Stimulated activated CD8-positive, alpha-beta memory T cell treated with anti-CD3 and anti-CD28 coated beads, Interleukin-15, amount 100 ng/mL, for 48 hours (primary cell): ENCODE measurements around the gene ETNK2.
"Not testable (repeated sequence)": the region's sequence is repeated elsewhere in the genome, so short reads cannot be mapped to it uniquely, and the experiment has no call there.

Experiments
- DNase-seq, 2 donors: peaks; one replicate each; pipeline ENCODE4 v3.0.0-alpha.2; 2020; ENCODE audit warnings: low read depth in 2 of 2

ETNK2 gene

DNA sequence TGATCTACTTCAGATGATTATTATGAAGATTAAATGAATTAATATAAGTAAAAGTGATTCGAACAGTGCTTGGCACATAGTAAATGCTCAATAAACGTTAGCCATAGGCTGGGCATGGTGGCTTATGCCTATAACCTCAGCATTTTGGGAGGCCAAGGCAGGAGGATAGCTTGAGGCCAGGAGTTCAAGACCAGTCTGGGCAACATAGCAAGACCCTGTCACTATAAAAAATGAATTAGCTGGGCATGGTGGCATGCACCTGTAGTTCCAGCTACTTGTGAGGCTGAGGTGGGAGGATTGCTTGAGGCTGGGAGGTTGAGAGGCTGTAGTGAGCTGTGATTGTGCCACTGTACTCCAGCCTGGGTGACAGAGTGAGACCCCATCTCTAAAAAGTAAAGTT is 52.1 kb downstream of the ETNK2 start:
- not testable (repeated sequence) for DNase-seq

DNA sequence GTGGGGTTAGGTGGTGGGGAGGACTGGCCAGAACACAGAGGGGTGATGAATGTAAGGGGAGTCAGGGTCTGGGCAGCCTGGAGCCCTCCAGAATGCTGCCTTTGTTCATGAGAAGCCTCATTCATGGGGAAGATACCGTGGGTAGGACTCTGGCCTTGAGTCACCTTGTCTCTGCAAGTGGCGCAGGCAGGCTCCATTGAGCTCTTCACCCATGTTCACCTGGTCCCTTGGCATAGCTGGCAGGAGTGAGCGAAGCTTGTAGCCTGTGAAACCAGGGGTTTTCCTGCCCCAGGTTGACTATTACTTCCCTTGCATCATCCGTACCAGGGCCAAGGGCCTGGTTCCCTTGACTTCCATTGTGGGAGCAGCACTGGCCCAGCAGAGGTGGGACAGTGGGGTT is 53.2 kb downstream of the ETNK2 start:
- no peak for DNase-seq

DNA sequence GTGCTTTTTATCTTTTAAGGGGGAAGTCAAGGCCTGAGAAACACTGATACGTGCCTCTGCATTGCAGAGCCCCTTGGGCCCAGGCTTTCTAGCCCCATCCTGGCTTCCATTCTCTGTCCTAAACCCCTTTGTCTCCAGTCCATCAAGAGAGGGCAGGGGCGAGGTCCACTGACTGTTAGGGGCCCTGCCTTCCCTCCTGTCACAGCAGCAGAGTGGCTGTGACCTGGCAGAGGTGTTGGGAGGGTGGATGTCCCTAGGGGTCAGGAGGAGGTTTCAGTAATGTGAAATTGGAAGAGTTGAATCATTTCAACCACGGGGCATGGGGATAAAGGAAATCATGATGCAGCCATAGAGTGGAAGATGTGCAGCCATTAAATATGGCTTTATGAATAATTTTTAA is 54.9 kb downstream of the ETNK2 start:
- no peak for DNase-seq

DNA sequence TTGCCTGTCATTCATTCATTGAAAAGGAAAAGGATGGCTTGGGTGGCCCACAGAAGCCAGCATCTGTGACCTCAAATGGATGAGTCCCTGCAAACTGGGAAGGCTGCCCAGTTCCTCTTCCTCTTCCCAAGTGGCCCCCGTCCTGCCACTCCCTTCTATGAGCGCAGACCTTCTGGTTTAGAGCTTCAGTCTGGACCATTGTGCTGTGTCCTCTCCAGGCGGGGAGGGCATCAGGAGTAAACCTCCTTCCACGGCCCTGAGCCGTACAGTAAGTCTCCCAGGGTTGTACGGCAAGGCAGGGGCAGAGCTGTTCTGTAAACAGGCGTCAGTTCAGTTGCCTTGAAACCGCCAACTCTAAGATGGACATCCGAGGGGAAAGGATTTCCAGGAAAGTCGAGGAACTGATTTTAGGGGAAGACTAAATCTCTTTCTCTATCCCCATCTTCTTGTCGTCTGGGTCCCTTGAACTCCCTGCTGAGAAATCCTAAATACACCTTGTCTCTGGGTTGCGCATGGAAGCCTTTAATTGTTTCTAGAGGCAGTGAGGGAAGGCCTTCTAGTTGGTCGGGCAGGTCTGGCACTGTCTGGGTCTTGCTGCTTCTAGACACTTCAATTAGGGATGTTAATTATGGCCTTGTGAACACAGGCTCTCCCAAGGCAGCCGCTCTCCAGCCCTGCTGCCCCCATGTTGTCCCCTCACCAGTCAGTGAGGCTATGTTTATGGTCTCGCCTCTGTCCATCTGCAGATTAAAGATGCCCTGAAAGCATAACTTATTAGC is 56.8 kb downstream of the ETNK2 start:
- DNase-seq: no peak

DNA sequence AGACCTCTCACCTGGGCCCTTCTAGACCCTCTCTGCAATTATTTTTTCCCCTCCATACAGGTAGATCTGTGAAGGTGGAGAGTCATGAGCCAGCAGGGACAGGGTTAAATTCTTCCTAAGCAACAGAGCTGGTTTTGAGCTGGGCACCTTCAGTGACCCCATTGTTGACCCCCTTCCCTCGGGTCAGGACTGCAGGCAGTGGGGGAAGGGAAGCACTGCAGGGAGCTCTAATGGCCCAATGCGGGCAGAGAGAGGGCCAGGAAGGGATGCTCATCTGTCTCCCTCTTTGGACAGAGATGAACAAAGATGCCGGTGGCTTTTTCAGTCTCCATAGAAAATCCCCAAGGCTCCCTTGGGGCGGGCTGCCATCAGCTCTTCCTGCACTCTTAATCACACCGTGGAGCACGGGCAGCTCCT is 57.5 kb downstream of the ETNK2 start:
- no peak for DNase-seq

DNA sequence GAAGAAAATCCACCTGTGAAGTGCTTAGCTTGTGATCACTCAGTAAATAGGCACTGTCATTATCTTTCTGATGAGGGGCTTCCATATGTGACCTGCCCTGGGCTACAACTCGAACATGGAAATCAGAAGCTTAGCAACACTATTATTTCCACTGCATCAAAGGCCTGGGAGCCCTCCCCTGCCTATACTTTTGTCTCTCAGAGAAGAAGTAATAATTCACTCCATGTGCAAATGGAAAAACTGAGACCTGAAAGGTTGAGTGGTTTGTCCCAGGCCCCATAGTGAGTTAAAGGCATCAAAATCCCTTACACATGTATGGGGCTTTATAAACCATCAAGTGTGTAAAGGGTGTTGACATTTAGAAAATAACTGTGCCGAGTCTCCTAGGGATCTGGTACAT is 58.1 kb downstream of the ETNK2 start:
- no peak for DNase-seq

DNA sequence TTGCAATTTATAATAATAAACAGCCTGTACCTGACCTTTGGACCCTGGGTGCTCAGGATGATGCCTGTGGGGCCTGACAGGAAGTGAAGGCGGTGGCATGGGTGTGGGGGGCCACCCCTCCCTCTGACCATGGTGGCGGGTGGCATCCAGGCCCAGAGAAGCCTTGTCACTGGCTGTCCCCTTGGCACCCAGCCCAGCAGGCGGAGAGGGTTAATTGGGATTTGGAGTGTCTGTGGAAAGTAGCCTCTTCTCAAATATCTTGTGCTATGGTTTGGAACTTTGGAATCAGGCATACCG is 58.5 kb downstream of the ETNK2 start:
- no peak for DNase-seq

DNA sequence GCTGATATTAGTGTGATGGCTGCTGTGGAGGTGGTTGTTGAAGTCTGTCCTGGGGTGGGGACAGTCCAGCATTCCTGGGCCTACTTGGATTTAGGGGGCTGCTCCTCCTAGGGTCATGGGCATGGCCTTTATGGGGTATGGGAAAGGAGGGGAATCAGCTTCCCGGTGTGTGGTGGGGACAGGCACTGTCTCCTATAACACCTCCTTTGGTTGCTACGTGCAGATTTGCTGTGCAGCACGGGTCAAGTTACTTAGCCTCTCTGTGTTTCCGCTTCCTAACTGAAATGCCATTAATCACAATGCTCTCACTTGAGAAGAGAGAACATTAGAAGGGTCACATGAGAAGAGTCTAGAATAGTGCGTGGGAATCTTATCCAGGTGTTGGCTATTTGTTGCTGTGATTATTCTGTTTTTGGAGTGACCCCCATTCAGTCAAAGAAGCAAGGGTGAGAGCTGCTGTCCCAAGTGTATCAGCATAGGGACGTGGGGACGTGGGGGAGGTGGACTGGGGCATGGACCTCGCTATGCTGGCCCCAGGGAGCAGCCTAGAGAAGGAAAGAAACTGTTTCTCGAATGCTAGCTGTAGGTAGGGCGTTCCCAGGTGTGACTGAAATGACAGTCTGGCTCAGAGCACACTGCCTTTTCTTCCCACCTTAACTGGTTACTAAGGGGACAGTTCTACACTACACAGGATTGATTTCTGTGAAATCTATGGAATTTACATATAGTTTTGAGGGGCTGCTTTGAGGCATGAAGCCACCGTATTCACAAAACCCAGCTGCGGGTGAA is 59.0 kb downstream of the ETNK2 start:
- no peak for DNase-seq

DNA sequence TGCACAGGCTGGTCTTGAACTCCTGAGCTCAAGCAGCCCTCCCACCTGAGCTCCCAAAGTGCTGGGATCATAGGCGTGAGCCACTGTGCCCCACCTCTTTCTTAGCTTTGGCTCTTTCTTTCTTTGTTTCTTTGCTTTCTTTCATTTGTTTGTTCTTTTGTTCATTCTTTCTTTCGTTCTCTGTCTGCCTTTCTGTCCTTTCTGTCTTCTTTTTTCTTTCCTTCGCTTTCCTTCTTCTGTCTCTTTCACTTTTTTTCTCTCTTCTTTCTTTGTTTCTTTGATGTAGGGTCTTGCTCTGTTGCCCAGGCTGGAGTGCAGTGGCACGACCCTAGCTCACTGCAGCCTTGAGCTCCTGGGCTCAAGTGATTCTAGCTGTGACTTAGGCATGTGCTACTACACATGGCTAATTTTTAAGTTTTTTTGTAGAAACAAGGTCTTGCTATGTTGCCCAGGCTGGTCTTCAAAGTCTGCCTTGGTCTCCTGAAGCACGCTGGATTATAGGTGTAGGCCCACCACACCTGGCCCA is 60.0 kb downstream of the ETNK2 start:
- DNase-seq: no peak

DNA sequence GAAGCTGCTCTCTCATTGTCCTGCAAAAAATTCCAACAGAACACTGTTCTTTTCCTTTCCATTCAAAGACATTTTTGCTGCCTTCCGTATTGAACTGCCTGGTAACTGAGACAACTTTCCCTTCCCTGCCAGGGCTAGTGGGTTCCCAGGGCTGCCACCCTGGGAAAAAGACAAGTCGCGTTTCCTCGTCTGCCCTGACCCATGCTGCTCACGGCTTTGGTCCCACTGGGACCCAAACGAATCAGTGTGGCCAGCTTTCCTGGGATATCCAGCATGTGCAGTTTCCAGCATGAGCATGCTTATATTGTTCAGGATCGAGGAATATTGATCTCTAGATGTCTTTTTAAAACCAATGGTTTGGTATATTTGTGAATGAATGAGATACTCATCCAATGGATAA is 60.8 kb downstream of the ETNK2 start:
- DNase-seq: no peak

DNA sequence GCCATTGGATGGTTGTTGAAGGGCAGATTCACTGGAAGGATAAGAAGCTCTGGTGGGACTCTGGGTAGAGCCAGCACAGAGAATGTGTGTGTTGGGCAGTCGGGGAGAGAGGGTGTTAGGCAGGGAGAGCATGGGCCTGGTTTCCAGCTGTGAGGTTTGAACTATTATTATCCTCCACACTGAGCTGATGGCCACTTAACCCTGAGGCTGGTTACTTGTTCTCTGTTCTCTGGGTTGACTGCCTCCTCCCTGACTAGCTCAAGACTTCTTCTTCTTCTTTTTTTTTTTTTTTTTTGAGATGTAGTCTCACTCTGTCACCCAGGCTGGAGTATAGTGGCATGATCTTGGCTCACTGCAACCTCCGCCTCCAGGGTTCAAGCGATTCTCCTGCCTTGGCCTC is 61.7 kb downstream of the ETNK2 start:
- not testable (repeated sequence) for DNase-seq

DNA sequence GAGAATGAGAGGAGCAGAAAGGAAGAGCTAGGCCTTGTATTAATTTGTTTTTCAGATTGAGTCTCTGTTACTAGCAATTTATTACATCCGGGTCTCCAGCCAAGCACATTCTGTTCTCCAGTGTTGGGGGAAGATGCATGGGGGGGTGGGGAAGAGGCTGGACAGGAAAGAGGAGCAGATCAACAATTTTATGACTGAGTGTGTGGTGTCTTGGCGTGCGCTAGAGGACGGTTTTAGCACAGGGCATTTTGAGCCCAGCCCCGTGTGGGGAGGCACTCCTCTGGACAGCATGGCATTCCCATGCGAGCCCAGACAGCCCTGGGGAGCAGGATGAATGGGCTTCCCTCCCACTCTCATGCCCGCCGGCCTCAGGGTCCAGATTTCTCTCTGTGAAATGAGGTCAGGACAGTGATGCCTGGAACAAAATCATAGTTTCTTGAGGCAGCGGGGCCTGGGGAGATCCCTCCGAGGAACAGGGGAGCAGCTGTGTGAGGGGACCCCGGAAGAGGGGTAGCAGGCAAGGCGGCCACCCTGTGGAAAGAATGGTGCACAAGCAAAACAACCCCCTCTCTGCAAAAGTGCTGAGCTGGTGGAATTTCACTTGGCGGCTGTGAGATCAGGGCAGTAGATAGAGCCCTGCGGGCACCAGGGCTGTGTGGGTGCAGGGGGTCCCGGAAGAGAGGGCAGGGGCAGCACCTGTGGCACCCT is 62.6 kb downstream of the ETNK2 start:
- DNase-seq: no peak

DNA sequence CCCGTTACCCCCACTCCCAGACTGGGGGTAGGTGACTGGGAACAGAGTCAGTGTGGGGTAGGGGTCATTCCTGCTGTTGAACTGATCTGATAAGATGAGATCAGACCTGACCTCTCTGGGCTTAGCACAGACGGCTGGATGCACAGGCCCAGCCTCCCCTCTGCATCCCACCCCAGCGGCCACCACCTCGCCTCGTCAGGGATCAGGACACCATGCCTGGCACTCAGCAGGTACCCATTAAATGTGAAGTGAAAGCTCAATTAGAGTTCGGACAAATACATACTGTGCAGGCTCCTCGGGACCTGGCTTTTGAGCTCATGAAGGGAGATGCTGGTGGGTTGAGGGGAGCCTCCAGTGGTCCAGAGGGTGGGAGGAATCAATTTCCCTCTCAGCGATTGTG is 63.2 kb downstream of the ETNK2 start:
- no peak for DNase-seq

DNA sequence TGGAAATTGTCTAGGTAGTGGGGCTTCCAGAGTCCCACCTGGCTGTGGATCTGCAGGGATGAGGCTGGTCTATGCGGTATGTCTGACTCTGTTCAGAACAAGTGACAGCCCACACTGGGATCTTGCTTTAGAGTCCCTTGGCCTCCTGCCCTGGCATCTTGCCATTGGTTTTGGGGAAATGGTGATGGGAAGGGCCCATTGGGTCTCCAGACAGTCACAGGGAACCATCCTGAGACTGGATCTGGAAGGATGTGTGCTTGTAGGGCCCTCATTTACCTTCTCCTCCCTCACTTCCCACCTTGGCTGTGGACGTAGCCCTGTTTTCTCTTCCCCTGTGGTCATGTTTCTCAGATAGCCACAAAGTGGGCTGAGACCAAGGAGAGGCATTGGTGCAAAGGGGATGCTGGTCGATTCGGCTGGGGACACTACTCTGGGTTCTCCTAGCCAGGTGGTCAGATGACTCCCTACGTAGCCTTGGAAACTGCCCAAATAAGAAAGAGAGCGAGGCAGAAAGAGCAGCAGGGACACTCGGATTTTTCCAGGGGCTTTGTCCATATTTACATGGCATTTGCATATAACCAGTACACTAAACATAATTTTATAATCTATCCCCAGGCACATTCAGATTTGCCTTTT is 63.8 kb downstream of the ETNK2 start:
- no peak for DNase-seq

DNA sequence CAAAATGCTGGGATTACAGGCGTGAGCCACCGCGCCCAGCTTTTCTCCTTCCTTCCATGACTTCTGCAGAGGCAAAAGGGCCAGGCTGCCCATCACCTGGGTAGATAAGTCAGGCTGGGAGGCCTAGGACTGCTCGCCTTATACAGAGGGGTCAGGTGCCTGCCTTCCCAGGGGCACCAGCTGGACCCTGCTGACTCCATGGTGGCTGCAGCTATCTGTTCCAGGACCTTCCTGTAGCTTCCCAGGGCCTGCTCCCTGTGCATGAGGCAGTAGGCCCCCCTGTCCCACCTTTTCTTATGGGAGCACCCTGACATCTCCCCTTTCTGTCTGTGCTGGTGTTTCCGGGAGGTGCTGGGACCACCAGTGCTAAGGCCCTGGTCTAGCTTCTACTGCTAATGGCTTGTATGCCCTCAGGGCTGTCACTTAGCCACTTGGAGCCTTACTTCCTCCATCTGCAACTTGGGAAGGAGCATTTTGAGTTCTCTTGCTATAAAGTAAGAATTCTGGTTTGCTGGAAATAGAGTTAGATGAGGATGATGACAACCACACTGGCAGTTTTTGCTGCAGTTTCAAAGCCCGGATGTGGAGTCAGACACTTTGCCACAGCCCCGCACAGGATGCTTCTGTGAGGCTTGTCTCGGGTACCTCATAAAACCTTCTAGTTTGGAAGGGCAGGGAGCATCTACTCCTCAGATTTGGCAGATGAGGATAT is 64.5 kb downstream of the ETNK2 start:
- no peak for DNase-seq

DNA sequence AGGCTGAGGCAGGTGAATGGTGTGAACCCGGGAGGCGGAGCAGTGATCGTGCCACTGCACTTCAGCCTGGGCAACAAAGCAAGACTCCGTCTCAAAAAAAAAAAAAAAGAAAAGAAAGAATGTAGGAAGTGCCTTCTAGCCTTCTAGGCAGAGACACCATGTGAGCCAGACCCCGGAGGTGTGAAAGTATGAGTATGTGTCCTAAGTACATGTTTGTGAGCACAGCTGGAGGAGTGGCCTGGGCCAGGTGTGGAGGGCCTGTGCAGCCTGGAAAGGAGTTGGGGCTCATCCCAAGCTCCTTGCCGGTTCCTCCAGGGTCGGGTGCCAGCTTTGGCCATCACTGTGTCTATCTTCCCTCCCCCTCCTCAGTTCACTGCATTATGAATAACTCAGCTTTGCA is 66.0 kb downstream of the ETNK2 start:
- DNase-seq: no peak

DNA sequence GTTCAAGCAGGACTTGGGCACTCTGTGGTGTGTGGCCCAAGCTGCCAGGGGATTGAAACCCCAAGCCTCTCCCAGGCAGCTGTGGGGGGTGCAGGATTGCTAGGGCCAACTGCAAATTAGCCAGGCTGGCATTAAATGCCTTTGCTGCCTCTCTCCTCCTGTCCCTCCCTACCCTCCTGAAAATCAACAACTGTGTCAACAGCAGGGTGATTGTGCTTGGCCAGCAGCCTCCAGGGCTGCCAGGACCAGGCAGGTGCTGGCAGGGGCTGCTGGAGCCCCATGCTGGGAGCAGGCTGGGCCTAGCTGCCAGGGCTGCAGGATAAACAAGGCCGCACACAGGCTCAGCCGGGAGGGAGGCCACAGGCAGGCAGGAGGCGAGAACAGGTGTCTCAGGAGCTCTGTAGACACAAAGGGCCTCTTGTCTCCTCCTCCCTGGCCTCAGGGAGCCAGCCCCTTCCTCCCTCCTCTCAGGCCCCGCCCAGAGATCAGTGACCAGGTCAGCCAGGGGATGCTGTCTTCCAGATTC is 67.5 kb downstream of the ETNK2 start:
- no peak for DNase-seq

DNA sequence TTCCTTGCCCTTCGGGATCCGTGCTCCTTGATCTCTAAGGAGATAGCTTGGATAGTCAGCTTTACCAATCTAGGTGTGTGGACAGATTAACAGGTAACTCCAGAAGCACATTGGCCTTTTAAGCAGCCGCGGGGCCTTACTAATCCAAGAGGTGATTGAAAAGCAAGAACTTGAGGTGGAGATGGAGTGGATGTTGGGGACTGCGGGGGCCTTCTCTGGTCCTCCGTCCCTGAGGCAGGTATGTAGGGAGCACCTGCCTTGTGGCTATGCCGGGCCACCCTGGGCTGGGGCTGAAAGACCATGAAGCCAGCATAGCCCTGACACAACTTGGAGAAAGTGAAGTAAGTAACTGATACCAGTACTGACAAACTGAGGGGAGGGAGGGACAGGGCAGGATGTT is 68.4 kb downstream of the ETNK2 start:
- DNase-seq: no peak

DNA sequence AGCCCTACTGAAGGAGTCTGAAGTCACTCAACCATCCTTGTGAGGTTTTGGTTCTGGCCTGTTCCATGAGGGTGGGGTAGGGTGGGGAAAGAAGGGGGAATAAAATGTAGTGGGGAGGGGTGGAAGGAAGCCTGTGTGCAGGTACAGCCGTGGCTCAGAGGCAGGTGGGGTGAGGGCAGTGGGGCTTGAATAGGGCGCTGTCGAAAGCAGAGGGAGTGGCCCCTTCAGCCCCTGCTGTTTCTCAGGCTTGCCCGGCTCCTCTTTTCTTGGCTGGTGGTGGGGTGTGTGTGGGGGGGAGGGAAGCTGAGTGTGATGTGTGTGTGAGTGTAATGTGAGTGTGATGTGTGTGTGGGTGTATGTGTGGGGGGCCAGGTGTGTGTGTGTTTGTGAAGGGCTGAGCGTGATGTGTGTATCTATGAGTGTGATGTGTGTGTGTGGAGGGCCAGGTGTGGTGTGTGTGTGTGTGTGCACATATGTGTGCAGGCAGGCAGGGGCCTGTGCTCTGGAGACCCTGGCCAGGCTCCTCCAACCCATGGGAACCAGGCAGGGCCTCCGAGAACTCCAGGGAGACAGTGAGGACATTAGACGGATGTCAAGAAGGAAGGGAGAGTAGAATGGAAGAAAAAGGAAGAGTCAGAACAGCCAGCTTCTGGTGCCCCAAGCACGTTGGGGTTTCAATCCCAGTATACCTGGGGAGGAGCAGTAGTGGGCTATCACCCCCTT is 69.9 kb downstream of the ETNK2 start:
- DNase-seq: no peak

DNA sequence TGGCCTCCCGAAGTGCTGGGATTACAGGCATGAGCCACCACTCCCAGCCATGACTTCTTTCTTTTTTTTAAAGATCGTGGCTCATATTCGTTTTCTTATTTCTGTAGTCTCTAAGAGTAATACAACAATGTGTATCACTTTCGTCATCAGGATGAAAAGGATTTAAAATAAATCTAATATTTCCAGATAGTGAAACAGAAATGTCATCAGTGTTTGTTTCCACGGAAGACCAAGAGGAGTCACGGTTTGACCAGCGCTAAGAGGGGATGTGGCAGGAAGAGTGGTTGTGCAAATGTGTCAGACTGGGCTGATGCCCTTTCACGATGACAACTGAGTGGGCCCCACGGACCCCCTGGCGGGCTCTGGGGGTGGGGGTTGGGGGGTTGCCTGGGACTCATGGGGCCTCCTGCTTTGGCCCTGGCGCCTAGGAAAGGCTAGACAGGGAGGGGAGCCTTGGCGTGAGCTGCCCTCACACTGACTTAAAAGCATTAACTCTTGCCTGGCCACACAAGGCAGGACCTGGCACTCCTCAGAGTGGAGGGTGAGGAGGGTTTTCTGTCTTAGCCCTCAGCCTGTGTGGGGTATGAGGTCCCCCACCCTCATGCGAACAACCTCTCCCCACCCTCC is 70.6 kb downstream of the ETNK2 start:
- no peak for DNase-seq
